ENCODE results near the gene MGAT3.
"Not testable (repeated sequence)": the region's sequence is repeated elsewhere in the genome, so short reads cannot be mapped to it uniquely, and the experiment has no call there.

Gene MGAT3

GRCh38 chr22:39517470-39517869 lies 60.7 kb downstream of the MGAT3 start:
- intact Hi-C loops (cut with DNase I; ENCODE audit: low total_unique reads), result loop anchor here (10.0 kb wide), 1 partner anchor 343 kb away; no protein-coding TSS in a partner anchor
- H3K36me3 ChIP-seq, result peaks cover 45 to 71% (median 48%) of the 10 kb centered on the region in 3 donors

GRCh38 chr22:39518144-39518786 lies 61.5 kb downstream of the MGAT3 start:
- Histone ChIP-seq H3K27ac (peak overlapping the region; percentile 98 to 99), H3K36me3 (peaks cover 43 to 71% (median 45%) of the 10 kb centered on the region in 3 donors), H3K4me3 (no peak overlapping the region), H3K4me1 (peaks cover 5 to 33% (median 27%) of the 10 kb centered on the region in 4 donors), H3K9me3 (no peaks in the 10 kb centered on the region), H3K27me3 (no peaks in the 10 kb centered on the region)
- no peak for TF ChIP-seq CTCF (IDR thresholded peaks at IDR 0.05)
- DNase-seq, result no peak
- intact Hi-C loops (cut with DNase I; ENCODE audit: low total_unique reads), result loop anchor here (10.0 kb wide), 1 partner anchor 343 kb away; no protein-coding TSS in a partner anchor

More at GRCh38 chr22:39517470-39517869, 60.7 kb downstream of the MGAT3 start:
- no peak for TF ChIP-seq CTCF (IDR thresholded peaks at IDR 0.05)
- Histone ChIP-seq H3K27ac (no peak overlapping the region), H3K4me3 (no peak overlapping the region), H3K9me3 (no peaks in the 10 kb centered on the region), H3K4me1 (peaks cover 0 to 25% (median 21%) of the 10 kb centered on the region in 4 donors), H3K27me3 (no peaks in the 10 kb centered on the region)
- no peak for DNase-seq

GRCh38 chr22:39518996-39519680 lies 62.3 kb downstream of the MGAT3 start:
- intact Hi-C loops (cut with DNase I; ENCODE audit: low total_unique reads), result loop anchor here (10.0 kb wide), 1 partner anchor 344 kb away; no protein-coding TSS in a partner anchor
- no peak for DNase-seq
- H3K9me3 ChIP-seq, result no peaks in the 10 kb centered on the region
- TF ChIP-seq CTCF (IDR thresholded peaks at IDR 0.05), result no peak
- H3K27me3 ChIP-seq, result no peaks in the 10 kb centered on the region
- H3K4me3 ChIP-seq, result peak overlapping the region; percentile 84 to 90
- H3K27ac ChIP-seq, result peak overlapping the region; percentile 98 to 99
- H3K36me3 ChIP-seq, result peaks cover 37 to 71% (median 45%) of the 10 kb centered on the region in 3 donors
- peaks cover 5 to 42% (median 34%) of the 10 kb centered on the region in 4 donors for H3K4me1 ChIP-seq

GRCh38 chr22:39519681-39520225 lies 62.9 kb downstream of the MGAT3 start:
- TF ChIP-seq CTCF (IDR thresholded peaks at IDR 0.05), result peak; percentile 24 to 29
- peaks cover 41 to 71% (median 45%) of the 10 kb centered on the region in 3 donors for H3K36me3 ChIP-seq
- no peaks in the 10 kb centered on the region for H3K9me3 ChIP-seq
- H3K4me1 ChIP-seq, result peaks cover 5 to 48% (median 41%) of the 10 kb centered on the region in 4 donors
- intact Hi-C loops (cut with DNase I; ENCODE audit: low total_unique reads), result loop anchor here (5.0 to 10.0 kb wide), 4 partner anchors 85 to 367 kb away; partner anchors contain the start of genes CBX7 and TAB1
- peak overlapping the region; percentile 98 to 99 for H3K27ac ChIP-seq
- peak overlapping the region; percentile 84 to 90 for H3K4me3 ChIP-seq
- peak; percentile 99 for DNase-seq
- no peaks in the 10 kb centered on the region for H3K27me3 ChIP-seq

GRCh38 chr22:39520226-39521105 lies 63.7 kb downstream of the MGAT3 start, which contains the start of gene ATF4:
Gene ATF4, plus strand, starts transcription at chr22:39520562. Its CDS starts 884 bp downstream, at chr22:39521446.
- H3K36me3 ChIP-seq, result peaks cover 39 to 71% (median 45%) of the 10 kb centered on the region in 3 donors
- H3K27ac ChIP-seq, result peak within 1 kb of the TSS; percentile 98 to 99
- peak in 1 of 2 experiments; percentile 3 for TF ChIP-seq CTCF (IDR thresholded peaks at IDR 0.05)
- H3K27me3 ChIP-seq, result no peaks in the 10 kb centered on the region
- H3K4me3 ChIP-seq, result peak within 1 kb of the TSS; percentile 84 to 90
- peak in 1 of 2 donors; percentile 89 for DNase-seq
- H3K9me3 ChIP-seq, result no peaks in the 10 kb centered on the region
- peaks cover 5 to 55% (median 45%) of the 10 kb centered on the region in 4 donors for H3K4me1 ChIP-seq
- intact Hi-C loops (cut with DNase I; ENCODE audit: low total_unique reads), result loop anchor here (5.0 to 10.0 kb wide), 3 partner anchors 86 to 368 kb away; partner anchors contain the start of genes CBX7 and TAB1

- H3K9me3 ChIP-seq, H3K27me3 ChIP-seq: not testable (repeated sequence)
- peak overlapping the region; percentile 98 to 99 for H3K27ac ChIP-seq
- peaks cover 31 to 71% (median 46%) of the 10 kb centered on the region in 3 donors for H3K36me3 ChIP-seq
- H3K4me3 ChIP-seq, result peak overlapping the region; percentile 84 to 90
- peaks cover 5 to 56% (median 46%) of the 10 kb centered on the region in 4 donors for H3K4me1 ChIP-seq
- DNase-seq, result peak in 1 of 2 donors; percentile 94
- intact Hi-C loops (cut with DNase I; ENCODE audit: low total_unique reads), result loop anchor here (5.0 to 10.0 kb wide), 3 partner anchors 86 to 369 kb away; partner anchors contain the start of genes CBX7 and TAB1
Observed at GRCh38 chr22:39521106-39521885, 64.5 kb downstream of the MGAT3 start.

Data from tibial artery (tissue), 4 donors.